HUES64 (cell line): ENCODE results near the gene LSM2.
"Not testable (repeated sequence)": the region's sequence is repeated elsewhere in the genome, so short reads cannot be mapped to it uniquely, and the experiment has no call there.

Source experiments
- H3K27ac ChIP-seq: 2 replicates; pipeline ENCODE4 v1.7.0; 2013; ENCODE audit warnings: low read depth, low read length, inconsistent platforms
- H3K27me3 ChIP-seq: 2 replicates; pipeline ENCODE4 v1.6.1; 2013; ENCODE audit warnings: mild to moderate bottlenecking, low read length; ENCODE audit not compliant: insufficient read depth
- H3K36me3 ChIP-seq: 2 replicates; pipeline ENCODE4 v1.6.1; 2013; ENCODE audit warnings: mild to moderate bottlenecking, low read length; ENCODE audit not compliant: insufficient read depth
- H3K4me1 ChIP-seq: 2 replicates; pipeline ENCODE4 v1.6.1; 2013; ENCODE audit warnings: mild to moderate bottlenecking, low read length, moderate library complexity; ENCODE audit not compliant: insufficient read depth
- H3K4me3 ChIP-seq: 2 replicates; pipeline ENCODE4 v1.5.1; 2013; ENCODE audit warnings: mild to moderate bottlenecking, low read length, moderate library complexity
- H3K9ac ChIP-seq: 2 replicates; pipeline ENCODE4 v1.6.1; 2013; ENCODE audit warnings: mild to moderate bottlenecking, low read depth, low read length
- H3K9me3 ChIP-seq: 2 replicates; pipeline ENCODE4 v1.6.1; 2013; ENCODE audit warnings: low read depth, low read length; ENCODE audit not compliant: insufficient read depth
- WGBS: fragments of 150-250, 120-280 bp; methylation state at CpG from one replicate; pipeline ENCODE4 v1.1.7; 2013; ENCODE audit warnings: missing lambda C conversion rate; 5-methylcytosine and 5-hydroxymethylcytosine counted together

Gene LSM2

DNA sequence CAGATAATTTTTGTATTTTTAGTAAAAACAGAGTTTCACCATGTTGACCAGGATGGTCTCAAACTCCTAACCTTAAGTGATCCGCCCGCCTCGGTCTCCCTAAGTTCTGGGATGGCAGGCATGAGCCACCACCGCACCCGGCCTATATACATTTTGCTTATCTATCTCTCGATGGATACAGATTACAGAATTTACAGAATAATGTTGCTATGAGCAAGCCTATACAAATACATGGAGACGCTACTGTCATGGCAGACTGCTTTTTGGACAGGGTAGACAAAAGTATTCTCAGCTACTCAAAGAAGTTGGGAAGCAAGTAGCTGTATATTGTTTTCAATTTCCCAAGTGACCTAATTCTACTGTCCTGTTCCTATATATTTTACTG lies 6.7 kb upstream of the LSM2 start:
- peak overlapping the region; percentile 69 for H3K4me3 ChIP-seq
- WGBS, result 93% methylated on average over 7 of the region's 7 CpGs

DNA sequence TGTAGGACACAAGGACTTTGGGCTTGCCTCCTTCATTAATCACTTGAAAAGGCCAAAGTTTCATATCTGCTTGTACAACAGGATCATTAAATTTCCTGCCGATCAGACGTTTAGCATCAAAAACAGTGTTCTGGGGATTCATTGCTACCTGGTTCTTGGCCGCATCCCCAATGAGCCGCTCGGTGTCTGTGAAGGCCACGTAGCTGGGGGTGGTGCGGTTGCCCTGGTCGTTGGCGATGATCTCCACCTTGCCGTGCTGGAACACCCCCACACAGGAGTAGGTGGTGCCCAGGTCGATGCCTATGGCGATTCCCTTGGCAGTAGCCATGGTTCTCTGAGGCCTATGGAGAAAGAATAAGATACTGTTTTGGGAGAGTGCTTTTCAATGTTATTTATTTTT lies 4.9 kb upstream of the LSM2 start:
- H3K27me3 ChIP-seq, result no peaks in the 10 kb centered on the region
- WGBS, result 95% methylated on average over 12 of the region's 12 CpGs
- no peak overlapping the region for H3K4me3 ChIP-seq
- H3K9ac ChIP-seq, result no peak overlapping the region
- peaks cover 3% of the 10 kb centered on the region; the same call in 1 of the 2 replicates for H3K4me1 ChIP-seq
- no peaks in the 10 kb centered on the region for H3K36me3 ChIP-seq
- H3K9me3 ChIP-seq, result no peaks in the 10 kb centered on the region
- H3K27ac ChIP-seq, result no peak overlapping the region

More for the DNA sequence above, 6.7 kb upstream of the LSM2 start:
- H3K4me1 ChIP-seq, result peaks cover 3% of the 10 kb centered on the region; the same call in 1 of the 2 replicates
- H3K9me3 ChIP-seq, result no peaks in the 10 kb centered on the region
- H3K36me3 ChIP-seq, result no peaks in the 10 kb centered on the region
- no peak overlapping the region for H3K9ac ChIP-seq
- no peak overlapping the region for H3K27ac ChIP-seq
- no peaks in the 10 kb centered on the region for H3K27me3 ChIP-seq

DNA sequence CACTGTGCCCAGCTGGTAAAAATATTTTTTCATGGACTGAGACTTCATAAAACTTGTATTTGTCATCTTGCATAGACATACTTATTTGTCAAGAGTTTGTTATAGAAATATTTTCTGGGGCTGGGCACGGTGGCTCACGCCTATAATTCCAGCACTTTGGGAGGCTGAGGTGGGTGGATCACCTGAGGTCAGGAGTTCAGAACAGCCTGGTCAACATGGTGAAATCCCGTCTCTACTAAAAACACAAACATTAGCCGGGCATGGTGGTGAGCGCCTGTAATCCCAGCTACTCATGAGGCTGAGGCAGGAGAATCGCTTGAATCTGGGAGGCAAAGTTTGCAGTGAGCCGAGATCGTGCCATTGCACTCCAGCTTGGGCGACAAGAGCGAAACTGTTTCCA lies 1.8 kb upstream of the LSM2 start:
- H3K4me1 ChIP-seq, H3K27me3 ChIP-seq, H3K4me3 ChIP-seq, H3K9ac ChIP-seq, H3K9me3 ChIP-seq, H3K27ac ChIP-seq, H3K36me3 ChIP-seq: not testable (repeated sequence)
- WGBS, result 90% methylated on average over 8 of the region's 10 CpGs

DNA sequence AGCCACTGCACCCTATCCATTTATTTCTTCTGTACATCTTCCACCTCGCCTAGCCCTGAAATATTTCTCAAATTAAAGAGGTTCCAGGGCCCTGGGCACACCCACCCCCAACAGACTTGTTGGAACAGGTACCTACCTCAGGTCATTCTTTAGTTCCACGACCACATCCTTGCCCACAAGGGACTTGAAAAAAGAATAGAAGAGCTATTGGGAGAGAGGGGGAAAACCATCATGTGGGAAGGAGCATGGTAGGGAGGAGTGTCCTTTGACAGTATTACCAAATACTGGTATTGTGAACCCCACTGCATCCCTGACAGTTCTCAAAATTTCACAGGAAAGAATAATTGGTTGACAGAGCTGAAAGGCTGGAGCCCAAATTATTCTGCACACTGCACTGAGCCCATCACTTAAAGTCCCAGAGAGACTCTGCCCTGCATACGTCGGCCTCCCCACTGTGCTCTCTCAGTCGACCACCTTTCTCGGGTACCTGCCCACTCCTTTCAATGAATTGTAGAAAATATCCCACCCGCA lies 762 bp downstream of the LSM2 start:
- 23% methylated on average over 7 of the region's 7 CpGs for whole genome bisulfite sequencing
- Histone ChIP-seq H3K9me3 (no peaks in the 10 kb centered on the region), H3K36me3 (peaks cover 34% of the 10 kb centered on the region), H3K27ac (peak overlapping the region; percentile 98), H3K9ac (peak overlapping the region; percentile 95), H3K4me3 (peak overlapping the region; percentile 94), H3K27me3 (no peaks in the 10 kb centered on the region), H3K4me1 (peaks cover 6% of the 10 kb centered on the region; the same call in 1 of the 2 replicates)

DNA sequence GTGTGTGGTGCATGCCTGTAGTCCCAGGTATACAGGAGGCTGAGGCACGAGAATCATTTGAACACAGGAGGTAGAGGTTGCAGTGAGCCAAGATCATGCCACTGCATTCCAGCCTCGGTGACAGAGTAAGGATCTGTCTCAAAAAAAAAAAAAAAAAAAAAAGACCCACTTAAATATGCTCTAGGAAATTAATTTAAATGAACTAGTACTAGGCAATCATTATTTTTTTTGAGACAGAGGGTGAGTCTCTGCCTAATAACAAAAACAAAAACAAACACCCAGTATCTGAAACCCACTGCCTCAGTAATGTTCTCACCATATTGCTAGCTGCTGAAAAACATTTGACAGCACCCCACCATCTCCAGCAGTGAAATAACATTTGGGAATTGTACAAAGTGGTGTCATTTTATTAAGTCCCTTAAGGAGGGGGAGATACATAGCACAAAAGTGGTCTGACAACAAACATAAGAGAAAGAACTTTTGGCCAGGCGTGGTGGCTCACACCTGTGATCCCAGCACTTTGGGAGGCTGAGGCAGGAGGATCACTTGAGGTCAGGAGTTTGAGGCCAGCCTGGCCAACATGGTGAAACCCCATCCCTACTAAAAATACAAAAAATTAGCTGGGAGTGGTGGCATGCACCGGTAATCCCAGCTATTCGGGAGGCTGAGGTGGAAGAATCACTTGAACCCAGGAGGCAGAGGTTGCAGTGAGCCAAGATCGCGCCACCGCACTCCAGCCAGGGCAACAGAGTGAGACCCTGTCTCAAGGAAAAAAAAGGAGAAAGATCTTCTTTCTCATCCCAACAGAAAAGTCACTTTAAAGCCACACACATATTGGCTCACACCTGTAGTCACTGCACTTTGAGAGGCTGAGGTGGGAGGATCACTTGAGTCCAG lies 5.5 kb downstream of the LSM2 start:
- not testable (repeated sequence) for H3K4me1 ChIP-seq, H3K27me3 ChIP-seq, H3K4me3 ChIP-seq, H3K9ac ChIP-seq, H3K9me3 ChIP-seq, H3K27ac ChIP-seq
- H3K36me3 ChIP-seq, result peaks cover 59% of the 10 kb centered on the region
- 94% methylated on average over 7 of the region's 8 CpGs for WGBS

DNA sequence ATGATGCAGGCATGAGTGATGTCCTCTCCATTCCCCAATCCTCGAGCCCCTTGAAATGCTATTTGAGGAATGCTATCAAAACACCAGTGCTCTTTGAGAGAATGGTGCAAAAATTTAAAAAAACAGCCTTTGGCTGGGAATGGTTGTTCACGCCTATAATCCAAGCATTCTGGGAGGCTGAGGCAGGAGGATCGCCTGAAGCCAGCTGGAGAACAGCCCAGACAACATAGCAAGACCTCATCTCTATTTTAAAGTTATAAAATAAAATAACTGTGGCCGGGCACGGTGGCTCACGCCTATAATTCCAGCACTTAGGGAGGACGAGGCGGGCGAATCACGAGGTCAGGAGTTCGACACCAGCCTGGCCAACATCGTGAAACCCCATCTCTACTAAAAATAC lies 7.0 kb downstream of the LSM2 start:
- H3K4me3 ChIP-seq, result no peak overlapping the region
- 97% methylated on average over 11 of the region's 12 CpGs for WGBS
- no peak overlapping the region for H3K27ac ChIP-seq
- H3K9me3 ChIP-seq, result no peaks in the 10 kb centered on the region
- H3K36me3 ChIP-seq, result peaks cover 59% of the 10 kb centered on the region
- H3K9ac ChIP-seq, result no peak overlapping the region
- H3K4me1 ChIP-seq, result no peaks in the 10 kb centered on the region
- no peaks in the 10 kb centered on the region for H3K27me3 ChIP-seq

DNA sequence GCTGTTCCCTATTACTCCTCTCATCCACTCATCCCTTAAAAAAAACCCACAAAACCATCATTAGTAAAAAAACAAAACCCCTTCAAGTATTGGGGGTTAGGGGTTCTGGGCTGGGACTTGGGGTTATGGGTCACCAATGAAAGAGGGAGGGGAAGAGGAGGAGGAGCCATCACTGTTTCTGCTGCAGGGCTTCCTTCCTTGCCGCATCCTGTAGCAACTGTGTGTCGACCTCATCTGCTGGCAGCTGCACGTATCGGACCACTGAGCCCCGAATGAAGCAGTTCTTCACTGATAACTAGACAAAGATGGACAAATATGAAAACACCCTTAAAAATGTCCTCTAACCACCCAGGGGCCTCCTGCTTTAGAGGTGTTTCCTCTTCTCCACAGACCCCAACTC lies 9.2 kb downstream of the LSM2 start:
- Histone ChIP-seq H3K9ac (no peak overlapping the region), H3K4me1 (0 out of 2 replicates have a peak, but pooled peaks cover 5% of the 10 kb centered on the region), H3K9me3 (no peaks in the 10 kb centered on the region), H3K27me3 (no peaks in the 10 kb centered on the region), H3K36me3 (peaks cover 49% of the 10 kb centered on the region), H3K4me3 (no peak overlapping the region), H3K27ac (no peak overlapping the region)
- 92% methylated on average over 5 of the region's 5 CpGs for WGBS

DNA sequence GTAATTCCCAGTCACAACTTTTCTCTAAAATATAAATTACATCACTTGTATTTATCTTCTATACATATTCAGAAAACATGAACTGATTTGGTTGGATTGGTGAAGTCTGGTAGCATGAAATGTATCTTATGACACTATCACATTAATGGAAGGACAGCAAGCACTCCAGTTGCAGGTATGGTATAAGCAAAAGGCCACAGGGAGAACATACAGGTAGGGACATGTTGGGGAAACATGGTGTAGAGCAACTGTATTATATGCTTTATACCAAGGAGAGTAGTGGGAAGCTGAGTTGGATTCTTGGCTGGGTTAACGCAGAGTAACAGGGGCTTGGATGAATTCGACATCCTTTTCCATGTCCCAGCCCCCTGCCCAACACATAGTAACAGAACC lies 9.8 kb downstream of the LSM2 start:
- Histone ChIP-seq H3K4me1 (0 out of 2 replicates have a peak, but pooled peaks cover 5% of the 10 kb centered on the region), H3K9ac (no peak overlapping the region), H3K4me3 (no peak overlapping the region), H3K27ac (no peak overlapping the region), H3K9me3 (no peaks in the 10 kb centered on the region), H3K36me3 (peaks cover 49% of the 10 kb centered on the region), H3K27me3 (no peaks in the 10 kb centered on the region)
- WGBS, result 98% methylated on average over 2 of the region's 2 CpGs

DNA sequence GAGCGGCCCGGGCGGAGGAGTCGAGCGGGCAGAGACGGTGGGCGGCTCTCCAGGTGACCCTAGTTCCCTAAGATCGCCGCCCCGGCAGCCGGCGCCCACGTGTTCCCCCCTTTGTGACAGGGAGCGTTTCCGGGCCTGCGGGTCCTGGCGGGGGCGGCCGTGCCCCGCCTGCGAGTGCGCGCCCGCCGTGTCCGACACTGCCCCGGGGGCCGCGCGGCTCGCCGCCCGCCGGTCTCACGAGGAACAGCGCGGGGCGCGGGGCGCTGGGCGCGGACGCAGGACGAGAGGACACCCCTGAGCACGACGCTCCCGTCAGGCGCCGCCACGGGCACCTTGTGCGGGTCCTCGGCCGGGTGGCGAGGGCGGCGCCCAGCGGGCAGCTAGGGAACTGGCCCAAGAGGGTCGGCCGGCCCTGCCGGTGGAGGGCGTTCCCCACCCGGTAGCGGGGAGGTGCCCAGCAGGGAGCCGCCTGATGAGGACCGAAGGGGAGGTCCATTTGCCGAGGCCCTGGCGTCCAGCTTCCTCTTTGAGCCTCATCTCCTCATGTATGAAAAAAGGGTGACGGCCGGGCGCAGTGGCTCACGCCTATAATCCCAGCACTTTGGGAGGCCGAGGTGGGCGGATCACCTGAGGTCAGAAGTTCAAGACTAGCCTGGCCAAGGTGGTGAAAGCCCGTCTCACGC lies 11.0 kb downstream of the LSM2 start, which contains the start of gene VARS1:
Gene VARS1 (minus strand): TSS at position 137 of the 683 bp plus-strand sequence. CDS start 535 bp downstream, outside the sequence.
- Histone ChIP-seq H3K4me3 (peak within 1 kb of the TSS; percentile 96), H3K36me3 (peaks cover 49% of the 10 kb centered on the region), H3K27me3 (no peaks in the 10 kb centered on the region), H3K9me3 (no peaks in the 10 kb centered on the region), H3K4me1 (0 out of 2 replicates have a peak, but pooled peaks cover 5% of the 10 kb centered on the region), H3K27ac (peak within 1 kb of the TSS; percentile 94), H3K9ac (peak within 1 kb of the TSS; percentile 98)
- WGBS, result 2% methylated on average over 75 of the region's 75 CpGs

DNA sequence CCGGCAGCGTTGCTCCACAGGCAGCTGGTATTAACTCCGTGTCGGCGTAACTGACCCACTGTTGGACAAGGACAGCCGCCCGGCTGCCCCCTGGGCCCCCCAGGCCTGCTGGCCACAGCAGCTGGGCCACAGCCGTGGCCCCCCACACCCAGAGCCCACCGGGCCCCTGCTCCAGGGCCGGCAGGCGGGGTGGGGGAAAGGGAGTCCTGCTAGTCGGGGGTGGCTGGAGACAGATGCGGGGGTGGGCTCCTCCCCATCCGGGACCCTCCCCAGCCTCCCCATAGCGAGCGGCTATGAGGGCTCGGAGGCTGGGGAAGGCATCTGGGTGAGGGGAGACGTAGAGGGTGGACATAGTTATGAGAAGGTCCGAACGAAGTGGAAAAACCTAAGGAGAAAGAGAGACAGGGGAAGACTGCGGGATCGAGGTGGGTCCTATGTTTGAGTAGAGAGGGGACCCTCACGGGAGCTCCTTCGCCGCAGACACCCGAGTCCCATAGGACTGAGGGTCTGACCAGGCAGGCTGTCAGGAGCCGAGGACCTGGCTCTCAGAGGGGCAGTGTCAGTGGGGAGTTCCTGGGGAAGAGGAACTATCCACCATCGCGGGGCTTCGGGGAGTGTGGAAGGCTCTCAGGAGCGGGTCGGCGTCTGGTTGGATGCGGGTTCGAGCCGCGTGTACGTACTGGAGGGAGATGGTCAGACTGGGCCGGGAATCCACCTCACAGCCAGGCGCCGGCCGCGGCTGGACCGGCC lies 11.7 kb downstream of the LSM2 start:
- H3K4me3 ChIP-seq, result peak overlapping the region; percentile 96

More for the DNA sequence above, 11.7 kb downstream of the LSM2 start:
- H3K9ac ChIP-seq, result peak overlapping the region; percentile 98
- H3K4me1 ChIP-seq, result 0 out of 2 replicates have a peak, but pooled peaks cover 5% of the 10 kb centered on the region
- WGBS, result 1% methylated on average over 39 of the region's 44 CpGs
- H3K27ac ChIP-seq, result peak overlapping the region; percentile 94
- H3K9me3 ChIP-seq, result no peaks in the 10 kb centered on the region
- H3K36me3 ChIP-seq, result peaks cover 55% of the 10 kb centered on the region
- no peaks in the 10 kb centered on the region for H3K27me3 ChIP-seq
